Osteocyte (in vitro differentiated cells): Measurements from ENCODE around the gene MFF. TPM values are rescaled to one million over a fixed set of nuclear protein-coding genes. Genes with fewer than 3 reads are reported as not detected.
"Not testable (repeated sequence)": the region's sequence is repeated elsewhere in the genome, so short reads cannot be mapped to it uniquely, and the experiment has no call there.

Experiments
- DNase-seq: peaks from one replicate; pipeline ENCODE4 v3.0.0; 2021; ENCODE audit warnings: mixed read lengths; ENCODE audit not compliant: unreplicated experiment; ENCODE audit errors: extremely low spot score
- H3K27ac Mint-ChIP-seq: one replicate; pipeline ENCODE4 v1.8.0; 2021; ENCODE audit warnings: mild to moderate bottlenecking, mixed read lengths; ENCODE audit not compliant: unreplicated experiment
- H3K27me3 Mint-ChIP-seq: one replicate; pipeline ENCODE4 v1.8.0; 2021; ENCODE audit warnings: mixed read lengths; ENCODE audit not compliant: unreplicated experiment
- H3K36me3 Mint-ChIP-seq: one replicate; pipeline ENCODE4 v1.8.0; 2021; ENCODE audit warnings: mixed read lengths; ENCODE audit not compliant: unreplicated experiment
- H3K4me1 Mint-ChIP-seq: one replicate; pipeline ENCODE4 v1.8.0; 2021; ENCODE audit warnings: mixed read lengths; ENCODE audit not compliant: unreplicated experiment
- H3K4me3 Mint-ChIP-seq: one replicate; pipeline ENCODE4 v1.8.0; 2021; ENCODE audit warnings: mild to moderate bottlenecking, moderate library complexity, mixed read lengths; ENCODE audit not compliant: unreplicated experiment
- H3K9me3 Mint-ChIP-seq: one replicate; pipeline ENCODE4 v1.8.0; 2021; ENCODE audit warnings: mixed read lengths; ENCODE audit not compliant: unreplicated experiment
- total RNA-seq: library from RNA; stranded (reverse); gene quantifications from 2 replicates; pipeline ENCODE4 v1.2.1, GENCODE V29; 2021
- TF ChIP-seq, protein P1 (sequence below): fragments of 200-600 bp; sonication (generic); IDR thresholded peaks from 2 replicates; pipeline ENCODE4 v1.5.0; 2021; ENCODE audit warnings: antibody characterized with exemption, mild to moderate bottlenecking, moderate library complexity

Gene MFF
- total RNA-seq, 1 donor from 2014 or later: 83.4 TPM

DNA sequence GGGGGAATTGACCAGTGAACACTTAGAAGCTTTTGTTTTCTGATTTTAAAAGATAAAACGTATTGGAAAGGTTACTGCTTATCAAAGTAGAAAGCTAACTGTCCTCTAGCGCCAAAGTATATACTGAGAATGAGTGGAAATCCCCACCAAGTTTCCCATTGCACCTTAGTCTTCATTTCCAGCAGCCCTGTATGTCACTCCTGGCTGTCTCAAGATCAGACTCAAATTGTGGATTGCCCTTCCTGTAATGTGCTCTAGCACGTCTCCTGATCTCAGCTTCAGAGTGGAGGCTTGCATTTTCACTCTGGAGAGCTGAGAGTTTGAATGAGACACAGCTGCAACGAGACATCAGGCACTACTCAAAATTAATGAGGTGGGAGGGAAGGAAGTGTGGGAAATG is 26.6 kb downstream of the MFF start:
- TF ChIP-seq, protein P1, sequence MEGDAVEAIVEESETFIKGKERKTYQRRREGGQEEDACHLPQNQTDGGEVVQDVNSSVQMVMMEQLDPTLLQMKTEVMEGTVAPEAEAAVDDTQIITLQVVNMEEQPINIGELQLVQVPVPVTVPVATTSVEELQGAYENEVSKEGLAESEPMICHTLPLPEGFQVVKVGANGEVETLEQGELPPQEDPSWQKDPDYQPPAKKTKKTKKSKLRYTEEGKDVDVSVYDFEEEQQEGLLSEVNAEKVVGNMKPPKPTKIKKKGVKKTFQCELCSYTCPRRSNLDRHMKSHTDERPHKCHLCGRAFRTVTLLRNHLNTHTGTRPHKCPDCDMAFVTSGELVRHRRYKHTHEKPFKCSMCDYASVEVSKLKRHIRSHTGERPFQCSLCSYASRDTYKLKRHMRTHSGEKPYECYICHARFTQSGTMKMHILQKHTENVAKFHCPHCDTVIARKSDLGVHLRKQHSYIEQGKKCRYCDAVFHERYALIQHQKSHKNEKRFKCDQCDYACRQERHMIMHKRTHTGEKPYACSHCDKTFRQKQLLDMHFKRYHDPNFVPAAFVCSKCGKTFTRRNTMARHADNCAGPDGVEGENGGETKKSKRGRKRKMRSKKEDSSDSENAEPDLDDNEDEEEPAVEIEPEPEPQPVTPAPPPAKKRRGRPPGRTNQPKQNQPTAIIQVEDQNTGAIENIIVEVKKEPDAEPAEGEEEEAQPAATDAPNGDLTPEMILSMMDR: no peak
- Mint-ChIP-seq H3K27ac (no peak overlapping the region), H3K27me3 (no peaks in the 10 kb centered on the region), H3K9me3 (no peaks in the 10 kb centered on the region), H3K4me3 (no peak overlapping the region), H3K4me1 (no peaks in the 10 kb centered on the region), H3K36me3 (peaks cover 36% of the 10 kb centered on the region)
- no peak for DNase-seq

DNA sequence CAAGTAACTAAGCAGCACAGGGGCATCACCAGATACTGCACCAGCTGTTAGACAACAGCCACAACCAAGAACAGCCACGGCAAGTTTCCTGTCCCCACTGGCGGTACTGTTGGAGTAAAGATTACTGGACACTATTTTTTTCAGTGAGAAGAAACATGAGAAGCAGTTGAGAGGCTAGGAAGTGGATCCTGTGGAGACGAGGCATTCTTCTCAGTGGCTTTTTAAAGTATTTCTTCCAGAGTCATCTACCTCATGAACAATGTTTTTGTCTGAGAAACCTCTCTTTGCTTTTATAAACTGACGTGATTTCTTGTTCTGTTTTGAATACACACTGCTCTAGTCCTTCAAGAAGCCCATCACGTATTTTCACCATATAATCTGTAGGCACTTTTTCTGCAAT is 35.3 kb downstream of the MFF start:
- H3K27me3 Mint-ChIP-seq: no peaks in the 10 kb centered on the region
- H3K4me1 Mint-ChIP-seq: peaks cover 6% of the 10 kb centered on the region
- H3K27ac Mint-ChIP-seq: no peak overlapping the region
- DNase-seq: no peak
- no peak overlapping the region for H3K4me3 Mint-ChIP-seq
- peaks cover 43% of the 10 kb centered on the region for H3K36me3 Mint-ChIP-seq
- no peaks in the 10 kb centered on the region for H3K9me3 Mint-ChIP-seq
- TF ChIP-seq, protein P1: no peak

DNA sequence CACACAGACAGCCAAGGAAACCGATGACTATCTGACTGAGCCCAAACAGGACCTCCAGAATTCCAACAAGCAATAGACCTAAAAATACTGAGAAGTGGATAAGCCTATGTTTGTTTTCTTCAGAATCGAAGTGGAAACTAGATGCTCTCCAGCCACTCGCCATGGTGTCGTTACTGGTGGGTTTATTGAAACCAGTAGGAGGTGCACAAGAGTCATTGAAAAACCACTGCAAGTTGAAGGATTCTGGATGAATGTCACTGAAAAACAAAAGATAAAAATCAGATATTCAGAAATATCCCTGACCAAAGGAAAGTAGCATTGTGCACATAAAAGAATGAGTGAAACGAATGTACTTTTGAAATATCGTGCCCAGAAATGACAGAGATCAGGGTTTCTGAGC is 38.7 kb downstream of the MFF start:
- Mint-ChIP-seq H3K4me1 (peaks cover 15% of the 10 kb centered on the region), H3K27ac (no peak overlapping the region), H3K36me3 (peaks cover 23% of the 10 kb centered on the region), H3K4me3 (no peak overlapping the region), H3K27me3 (no peaks in the 10 kb centered on the region), H3K9me3 (no peaks in the 10 kb centered on the region)
- no peak for DNase-seq
- TF ChIP-seq, protein P1: no peak

DNA sequence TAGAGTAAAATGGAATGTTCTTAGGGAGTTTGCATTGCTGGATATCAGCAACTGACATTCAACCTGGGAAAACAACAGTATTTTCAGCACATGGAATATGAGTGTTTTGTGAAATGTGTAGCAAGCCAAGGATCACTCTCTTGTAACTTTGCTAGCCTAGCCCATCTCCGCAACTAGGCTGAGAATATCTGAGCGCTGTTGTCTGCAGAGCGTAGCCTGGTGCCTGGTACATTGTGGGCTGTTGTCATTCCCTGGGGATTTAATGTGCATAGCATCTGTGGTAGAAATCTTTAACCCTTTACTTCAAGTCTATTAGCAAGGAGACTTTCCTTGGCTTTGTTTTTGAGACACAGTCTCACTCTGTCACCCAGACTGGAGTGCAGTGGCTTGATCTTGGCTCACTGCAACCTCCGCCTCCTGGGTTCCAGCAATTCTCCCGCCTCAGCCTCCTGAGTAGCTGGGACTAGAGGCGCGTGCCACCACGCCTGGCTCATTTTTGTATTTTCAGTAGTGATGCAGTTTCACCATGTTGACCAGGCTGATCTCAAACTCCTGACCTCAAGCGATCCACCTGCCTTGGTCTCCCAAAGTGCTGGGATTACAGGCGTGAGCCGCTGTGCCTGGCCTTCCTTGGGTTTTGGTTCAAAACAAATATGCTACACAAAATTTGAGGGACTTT is 39.7 kb downstream of the MFF start:
- H3K27me3 Mint-ChIP-seq, H3K9me3 Mint-ChIP-seq, H3K27ac Mint-ChIP-seq, H3K4me3 Mint-ChIP-seq, DNase-seq: not testable (repeated sequence)
- Mint-ChIP-seq H3K36me3 (peaks cover 15% of the 10 kb centered on the region), H3K4me1 (peaks cover 15% of the 10 kb centered on the region)

DNA sequence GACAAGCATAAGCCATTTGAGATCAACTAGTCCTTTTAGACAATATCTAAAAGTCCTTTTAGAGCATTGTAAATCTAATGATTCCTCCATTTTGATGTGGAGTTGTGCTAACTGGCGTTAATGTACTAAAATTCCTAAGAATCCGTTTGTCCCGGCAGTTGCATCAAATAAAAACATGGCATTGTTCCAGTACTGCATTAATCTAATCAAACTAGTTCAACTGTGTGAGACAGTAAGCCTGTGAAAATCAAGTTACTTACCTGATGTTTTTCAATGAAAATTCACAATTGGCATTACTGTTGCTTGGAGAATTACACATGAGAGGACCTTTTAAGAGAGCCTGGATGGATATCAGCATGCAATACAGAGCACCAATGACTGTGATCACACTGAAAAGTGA is 40.8 kb downstream of the MFF start:
- H3K9me3 Mint-ChIP-seq: no peaks in the 10 kb centered on the region
- no peaks in the 10 kb centered on the region for H3K27me3 Mint-ChIP-seq
- H3K4me3 Mint-ChIP-seq: no peak overlapping the region
- H3K36me3 Mint-ChIP-seq: peaks cover 4% of the 10 kb centered on the region
- TF ChIP-seq, protein P1: no peak
- peaks cover 15% of the 10 kb centered on the region for H3K4me1 Mint-ChIP-seq
- DNase-seq: no peak
- no peak overlapping the region for H3K27ac Mint-ChIP-seq
